GM18520 (cell line): ENCODE data around the gene PLOD2.
"Not testable (repeated sequence)": the region's sequence is repeated elsewhere in the genome, so short reads cannot be mapped to it uniquely, and the experiment has no call there.

Source experiments
- ATAC-seq: cut with Tn5 transposase; IDR thresholded peaks from one replicate; pipeline ENCODE4 v1.9.1; 2021; ENCODE audit not compliant: unreplicated experiment

Gene PLOD2

DNA sequence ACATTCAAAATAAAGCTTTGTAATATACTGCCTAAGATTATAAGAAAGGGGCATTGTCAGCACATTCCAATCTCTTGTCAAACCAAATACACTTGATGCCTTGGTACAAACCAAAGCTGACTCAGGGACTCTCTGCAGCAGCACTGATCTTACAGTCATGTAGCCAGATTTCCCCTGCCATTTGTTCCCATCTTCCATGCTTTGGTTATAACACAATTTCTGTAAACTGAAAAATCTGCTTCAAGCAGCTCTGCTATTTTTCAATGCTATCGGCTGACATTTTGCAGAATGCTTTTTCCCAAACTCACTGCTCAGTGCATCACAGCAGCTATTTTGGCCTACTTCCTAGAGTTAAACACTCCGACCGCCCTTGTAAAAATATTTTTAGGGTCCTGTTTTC, 18.2 kb downstream of the PLOD2 start:
- ATAC-seq = no peak

DNA sequence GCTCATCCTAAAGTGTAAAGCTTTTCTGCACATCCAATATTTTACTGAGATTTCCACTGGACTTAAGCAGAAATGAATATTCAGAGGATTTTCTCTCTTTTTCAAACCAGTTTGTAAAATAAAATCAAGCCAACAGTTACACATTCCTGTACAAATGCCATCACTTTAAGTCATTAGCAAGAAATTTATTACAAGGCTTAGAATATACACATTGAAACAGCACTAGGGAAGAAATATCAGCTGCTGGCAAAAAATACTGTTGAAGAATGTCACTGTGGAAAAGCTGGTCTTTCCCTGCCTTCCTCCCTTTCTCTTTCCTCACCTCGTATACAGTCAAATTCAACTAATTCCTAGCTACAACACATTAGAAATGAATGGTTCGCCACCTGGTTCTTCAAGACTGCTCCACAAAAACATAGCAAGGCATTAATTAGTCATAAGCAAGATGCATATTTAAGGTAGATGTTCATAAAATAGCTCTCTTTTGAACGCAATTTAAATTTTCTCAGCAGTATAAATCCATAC, 21.3 kb downstream of the PLOD2 start:
- no peak for ATAC-seq

DNA sequence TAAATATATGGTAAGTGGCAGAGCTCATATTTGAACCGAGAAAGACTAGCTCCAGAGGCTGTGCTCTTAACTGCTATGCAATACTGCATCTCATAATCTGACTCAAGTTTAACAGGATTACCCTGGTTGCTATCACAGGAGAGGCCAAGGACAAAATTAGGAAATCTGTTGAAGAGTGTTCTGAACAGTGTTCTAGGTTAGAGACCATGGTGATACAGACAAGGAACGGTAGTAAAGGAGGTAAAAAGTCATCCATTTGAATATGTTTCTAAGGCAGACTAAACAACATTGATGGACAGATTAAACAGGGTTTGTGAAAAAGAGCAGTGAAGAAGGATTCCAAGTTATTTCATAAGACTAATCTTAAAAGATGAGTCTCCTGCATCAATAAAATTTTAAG, 22.1 kb downstream of the PLOD2 start:
- no peak for ATAC-seq

DNA sequence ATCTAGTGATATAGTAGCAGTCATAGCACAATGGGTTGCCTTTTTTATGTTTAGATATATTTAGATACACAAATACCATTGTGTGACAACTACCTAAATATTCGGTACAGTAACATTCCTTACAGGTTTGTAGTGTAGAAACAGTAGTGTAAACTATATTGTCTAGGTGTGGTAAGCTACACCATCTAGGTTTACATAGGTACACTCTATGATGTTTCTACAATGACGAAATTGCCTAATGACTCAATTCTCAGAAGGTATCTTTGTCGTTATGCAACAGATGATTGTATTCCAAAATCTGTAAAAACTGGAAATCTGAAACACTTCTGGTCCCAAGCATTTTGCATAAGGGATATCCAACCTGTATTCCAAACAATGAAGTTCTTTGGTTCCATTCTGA, 24.3 kb downstream of the PLOD2 start:
- ATAC-seq = no peak

DNA sequence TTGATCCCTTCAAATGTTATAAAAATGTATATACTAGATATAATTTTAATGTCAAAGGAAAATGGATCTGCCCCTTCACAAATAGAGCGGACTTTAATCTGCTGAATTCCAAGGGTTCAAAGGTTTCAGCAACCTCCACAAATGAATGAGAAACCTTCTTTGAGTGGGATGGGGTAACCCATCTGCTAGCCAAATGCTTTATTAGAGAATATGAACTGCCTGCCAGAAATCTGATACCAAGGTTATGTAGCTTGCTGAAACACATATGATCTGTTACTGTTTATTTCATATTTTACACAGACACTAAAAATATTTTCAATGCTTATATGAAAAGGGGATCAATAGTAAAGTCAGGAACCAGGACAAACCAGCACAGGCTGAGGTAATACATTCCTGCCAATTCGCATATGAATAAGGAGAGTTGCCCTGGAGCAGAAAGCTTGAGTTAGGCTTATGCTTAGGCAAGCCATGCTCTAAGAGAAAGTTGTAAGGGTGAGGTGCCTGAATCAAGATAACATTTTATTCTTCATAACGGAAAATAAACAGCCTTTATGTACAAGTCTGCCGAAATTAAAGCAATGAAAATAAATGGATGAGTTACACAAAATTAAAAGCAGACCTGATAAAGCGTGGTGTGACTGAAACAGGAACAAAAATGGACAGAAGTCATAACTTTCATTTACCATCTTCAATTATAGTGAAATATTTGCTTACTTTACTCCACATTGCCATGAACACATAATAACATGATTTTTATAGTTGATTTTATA, 26.5 kb downstream of the PLOD2 start:
- ATAC-seq = no peak

DNA sequence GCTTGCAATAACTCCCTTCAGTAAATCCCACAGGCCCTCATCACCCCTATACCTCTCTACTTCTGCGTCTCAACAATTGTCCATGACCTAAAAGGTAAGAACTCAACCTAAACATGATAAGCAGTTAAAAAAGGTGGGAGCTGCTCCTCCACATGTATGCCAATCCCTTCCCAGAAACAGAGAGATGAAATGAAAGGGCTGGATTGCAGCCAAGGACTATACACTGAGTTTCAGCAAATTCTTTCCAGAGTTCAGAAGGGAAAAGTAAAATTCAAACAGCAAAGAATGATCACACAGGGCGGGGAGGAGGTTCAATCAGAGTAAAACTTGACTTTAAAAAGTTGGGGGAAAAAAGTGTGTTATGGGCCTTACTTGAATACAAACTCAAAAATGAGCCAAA, 27.5 kb downstream of the PLOD2 start:
- no peak for ATAC-seq

DNA sequence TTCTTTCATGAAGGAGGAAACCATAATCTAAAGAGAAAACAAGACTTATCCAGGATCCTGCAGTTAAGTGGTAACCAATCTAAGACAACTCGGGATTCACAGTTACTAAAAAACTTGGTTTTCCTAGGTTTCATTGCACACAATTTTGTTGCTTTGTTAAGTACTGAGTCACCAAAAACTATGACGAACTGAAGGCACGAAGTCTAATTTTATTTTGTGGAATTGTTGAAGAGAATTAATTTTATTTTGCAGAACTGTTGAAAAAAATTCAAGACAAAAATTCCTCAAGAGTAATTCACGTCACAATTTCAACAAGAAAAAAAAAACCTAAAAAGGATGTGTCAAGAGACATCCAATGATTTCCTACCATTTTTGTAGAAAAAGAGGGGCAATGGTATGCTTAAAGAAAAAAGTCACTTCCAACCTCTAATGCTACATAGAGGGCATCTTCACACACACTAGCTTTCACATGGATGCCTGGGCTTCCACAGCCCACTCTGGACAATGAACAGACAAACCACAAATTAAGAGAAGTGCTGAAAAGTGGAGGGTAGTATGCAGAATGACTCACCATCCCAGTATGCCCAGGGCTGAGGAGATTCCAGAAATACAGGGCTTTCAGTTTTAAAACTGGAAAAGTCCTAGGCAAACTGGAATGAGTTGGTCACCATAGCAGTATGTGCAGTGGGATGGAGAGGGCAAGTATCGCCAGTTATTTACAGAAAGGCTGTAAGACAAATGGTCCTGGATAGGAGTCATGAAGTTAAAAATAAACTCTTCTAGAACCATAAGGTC, 29.2 kb downstream of the PLOD2 start:
- no peak for ATAC-seq

DNA sequence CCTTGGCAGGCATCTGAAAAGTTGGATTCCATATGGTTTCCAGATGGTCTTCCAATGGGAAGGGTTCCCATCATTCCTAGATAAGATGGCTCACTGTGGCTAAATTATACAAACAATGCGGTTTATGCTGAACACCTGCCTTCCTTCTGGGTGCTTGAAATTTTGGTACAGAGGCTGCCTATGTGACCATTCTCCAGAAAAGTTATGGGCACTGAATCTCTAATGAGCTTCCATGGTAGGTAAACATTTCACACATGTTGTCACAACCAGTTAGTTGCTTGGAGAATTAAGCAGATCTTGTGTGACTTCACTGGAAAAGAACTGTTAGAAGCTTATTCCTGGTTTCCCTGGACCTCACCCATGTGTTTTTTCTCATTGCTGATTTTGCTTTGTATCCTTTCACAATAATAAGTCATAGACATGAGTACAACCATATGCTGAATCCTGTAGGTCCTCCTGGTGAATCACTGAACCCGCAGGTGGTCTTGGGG, 30.1 kb downstream of the PLOD2 start:
- no peak for ATAC-seq

DNA sequence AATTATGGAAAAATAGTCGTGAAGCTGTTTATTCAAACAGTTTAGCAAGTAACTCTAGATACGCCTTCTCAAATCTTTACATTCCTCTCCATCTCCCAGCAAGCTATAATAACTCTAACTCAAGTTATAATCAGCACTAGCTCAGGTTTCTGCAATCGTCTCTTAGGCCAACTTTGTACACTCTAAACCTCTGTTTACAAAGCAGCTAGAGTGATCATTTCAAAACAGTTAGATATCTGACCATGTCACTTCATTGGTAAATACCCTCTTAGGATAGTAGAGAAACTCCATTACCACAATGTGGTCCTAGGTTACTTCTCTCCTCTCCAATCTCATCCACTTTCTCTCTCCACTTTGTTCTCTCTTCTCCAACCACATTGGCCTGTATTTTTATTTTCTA, 31.2 kb downstream of the PLOD2 start:
- no peak for ATAC-seq

DNA sequence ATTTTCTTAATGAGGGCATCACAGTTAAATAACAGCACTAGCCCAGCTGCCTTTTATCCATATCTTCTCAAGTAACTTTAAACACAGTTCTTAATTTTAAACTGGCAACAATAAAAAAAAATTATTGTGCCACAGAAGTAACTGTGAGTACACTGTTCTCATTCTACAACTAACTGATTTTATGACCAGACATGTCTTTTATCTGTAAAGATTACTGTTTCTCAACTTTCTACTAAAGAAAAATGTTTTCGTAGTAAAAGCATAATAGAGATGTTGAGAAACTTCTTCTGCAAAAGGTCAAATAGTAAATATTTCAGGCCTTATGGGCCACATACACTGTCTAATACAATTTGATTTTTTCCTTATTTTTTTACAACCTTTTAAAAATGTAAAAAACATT, 32.0 kb downstream of the PLOD2 start:
- ATAC-seq = no peak

DNA sequence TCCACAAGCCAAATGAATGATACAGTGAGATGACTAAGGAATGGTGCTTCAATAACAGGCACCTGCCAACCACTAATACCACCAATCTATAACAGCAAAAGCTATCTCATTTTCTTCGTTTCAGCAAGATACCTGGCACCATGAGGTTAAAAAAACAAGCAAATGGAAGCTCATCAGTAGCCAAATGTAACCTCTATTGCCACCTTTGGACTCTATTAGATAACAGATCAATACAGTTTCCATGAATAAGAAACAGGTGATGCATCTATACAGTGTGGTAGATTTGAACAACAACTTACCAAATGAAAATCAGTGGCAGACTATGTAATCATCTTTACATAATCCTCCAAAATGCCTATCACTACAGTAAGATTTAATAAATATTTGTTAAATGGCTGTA, 32.8 kb downstream of the PLOD2 start:
- ATAC-seq = no peak

DNA sequence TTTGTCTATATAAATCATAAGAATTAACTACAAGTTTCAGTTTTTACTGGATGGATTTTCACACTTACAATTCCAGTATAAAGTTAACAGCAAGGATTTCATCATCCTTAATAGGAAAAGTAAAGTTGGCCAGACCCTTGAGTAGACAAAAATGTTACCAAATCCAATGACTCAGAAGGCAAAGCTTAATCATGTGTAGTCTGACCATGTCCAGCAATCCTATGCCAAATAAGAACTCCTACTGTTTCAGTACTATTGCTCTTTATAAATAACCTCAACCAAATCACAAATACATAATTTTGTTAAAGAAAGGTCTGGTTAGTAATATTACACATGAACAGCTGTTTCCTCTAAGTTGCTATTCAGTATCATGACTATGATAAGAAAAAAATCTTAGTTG, 35.0 kb downstream of the PLOD2 start:
- ATAC-seq = no peak

DNA sequence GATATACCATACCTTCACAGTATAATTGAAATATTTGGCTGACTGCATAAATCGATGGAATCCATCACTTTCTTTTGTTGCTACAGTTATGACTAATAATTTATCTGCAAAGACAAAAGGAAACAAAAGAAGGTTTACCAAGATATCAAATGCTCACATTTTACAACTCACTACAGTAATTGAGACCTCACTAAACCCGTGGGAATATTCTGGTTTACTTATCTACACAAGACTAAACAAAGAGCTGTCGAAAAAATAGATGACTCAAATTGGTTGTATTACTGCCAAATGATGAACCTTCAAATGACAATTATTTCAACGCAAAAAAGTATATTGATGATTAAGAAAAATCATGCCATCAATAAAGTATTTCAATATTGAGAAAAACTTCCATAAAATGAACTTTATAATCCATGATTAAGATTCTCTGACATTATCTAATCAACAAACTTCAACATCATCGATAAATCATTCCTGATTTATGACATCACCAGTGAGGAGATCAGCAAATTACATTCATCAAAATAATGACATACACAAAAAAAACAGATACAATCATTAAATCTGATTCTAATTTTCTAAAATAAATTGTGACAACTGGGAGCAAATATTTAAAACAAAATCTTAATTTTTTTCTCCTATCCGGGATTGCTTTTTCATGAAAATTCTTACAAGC, 36.7 kb downstream of the PLOD2 start:
- ATAC-seq = no peak

DNA sequence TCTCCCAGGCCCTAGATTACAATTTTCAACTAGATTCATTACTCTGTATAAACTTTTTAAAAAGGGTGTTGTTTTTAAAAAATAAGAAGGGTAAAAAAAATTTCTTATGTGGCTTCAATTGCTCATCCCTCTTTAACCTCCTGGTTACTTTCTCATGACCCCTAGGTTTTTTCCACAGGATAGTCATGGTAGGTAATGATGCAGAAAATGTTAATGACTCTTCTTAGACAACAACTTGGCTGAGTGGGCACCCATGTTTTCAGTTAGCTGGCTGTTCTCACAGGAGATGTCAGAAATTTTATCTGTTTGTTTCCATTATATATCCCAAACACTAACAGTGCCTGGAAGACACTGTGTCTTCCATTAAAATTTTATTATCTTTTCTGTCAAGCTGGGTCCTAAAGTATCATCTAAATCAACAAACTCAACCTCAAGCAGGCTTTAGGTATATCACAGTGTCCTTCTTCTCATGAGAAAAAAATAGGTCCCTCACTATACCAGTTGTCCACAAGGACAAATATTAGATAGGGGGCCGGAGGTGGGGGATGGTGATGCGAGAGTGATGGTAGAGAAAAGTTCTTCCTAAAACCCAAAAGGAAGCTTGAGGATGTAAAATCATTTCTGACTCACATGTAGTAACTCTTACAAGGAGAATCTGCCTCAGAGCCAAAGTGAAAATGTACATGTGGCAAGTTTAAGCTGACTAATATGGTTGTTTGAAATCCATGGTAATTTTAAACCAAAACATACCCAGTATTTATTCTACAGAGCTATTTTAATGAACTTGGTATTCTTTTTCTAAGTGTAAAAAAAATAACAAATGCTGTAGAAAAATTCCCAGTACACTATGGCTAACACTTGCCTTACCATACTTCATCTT, 43.3 kb downstream of the PLOD2 start:
- ATAC-seq = no peak

DNA sequence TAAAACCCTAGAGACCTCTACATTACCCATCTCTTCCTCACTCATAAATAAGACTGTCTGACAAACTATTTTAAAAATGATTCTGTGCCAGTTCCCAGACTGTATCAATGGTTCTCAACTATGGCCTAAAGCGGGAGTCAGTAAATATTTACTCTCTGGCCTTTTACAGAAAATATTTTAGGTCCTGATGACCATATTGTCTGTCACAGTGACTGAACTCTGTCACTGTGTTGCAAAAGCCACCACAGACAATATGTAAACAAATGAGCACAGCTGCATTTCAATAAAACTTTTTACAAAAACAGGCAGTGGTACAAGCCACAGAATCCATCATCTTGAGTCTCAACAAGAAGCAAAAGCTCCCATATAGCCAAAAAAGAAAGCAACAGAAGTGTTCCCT, 45.4 kb downstream of the PLOD2 start:
- ATAC-seq = no peak

DNA sequence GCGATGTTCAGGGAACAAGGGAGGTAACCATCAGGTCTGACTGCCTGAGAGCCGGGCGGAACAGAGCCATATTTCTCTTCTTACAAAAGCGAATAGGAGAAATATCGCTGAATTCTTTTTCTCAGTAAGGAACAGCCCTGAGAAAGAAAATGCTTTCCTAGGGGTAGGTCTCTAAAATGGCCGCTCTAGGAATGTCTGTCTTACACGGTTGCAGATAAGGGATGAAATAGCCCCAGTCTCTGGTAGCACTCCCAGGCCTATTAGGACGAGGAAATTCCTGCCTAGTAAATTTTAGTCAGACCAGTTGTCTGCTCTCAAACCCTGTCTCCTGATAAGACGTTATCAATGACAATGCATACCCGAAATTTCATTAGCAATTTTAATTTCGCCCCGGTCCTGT, 47.2 kb downstream of the PLOD2 start:
- not testable (repeated sequence) for ATAC-seq

DNA sequence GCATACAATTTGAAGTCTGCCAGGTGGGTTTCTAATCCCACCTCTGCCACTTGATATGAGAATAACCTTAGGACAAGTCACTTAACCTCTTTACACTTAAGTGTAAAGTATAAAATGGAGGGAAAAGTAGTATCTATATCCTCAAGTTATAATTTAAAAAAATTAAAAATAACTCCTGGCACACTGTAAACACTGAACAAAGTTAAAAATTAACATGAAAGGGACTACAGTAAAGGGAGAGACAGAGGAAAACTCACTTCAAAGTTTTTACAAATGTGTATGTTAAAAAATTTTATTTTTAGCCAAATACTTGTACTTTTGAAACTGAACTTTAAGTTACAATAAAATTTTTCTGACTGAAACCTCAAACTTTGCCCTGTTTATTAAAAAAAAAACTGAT, 49.6 kb downstream of the PLOD2 start:
- ATAC-seq = no peak

DNA sequence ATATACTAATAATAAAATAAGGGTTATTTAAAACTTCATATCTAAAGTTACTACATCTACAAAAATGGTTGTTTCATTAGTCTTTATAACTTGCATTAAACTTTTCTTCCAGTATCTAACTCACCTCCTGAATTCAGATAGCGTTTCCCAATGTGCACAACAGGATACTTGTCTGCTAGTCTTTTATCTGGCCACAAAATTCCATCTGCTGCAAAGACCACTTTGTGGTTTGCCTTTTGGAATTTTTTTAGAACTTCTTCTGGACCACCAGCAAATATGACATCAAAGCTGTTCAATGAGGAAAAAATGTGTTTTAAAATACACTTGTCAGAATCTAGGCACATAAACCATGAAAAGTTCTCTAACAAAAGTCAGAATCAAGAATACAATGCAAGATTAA, 50.8 kb downstream of the PLOD2 start:
- no peak for ATAC-seq

DNA sequence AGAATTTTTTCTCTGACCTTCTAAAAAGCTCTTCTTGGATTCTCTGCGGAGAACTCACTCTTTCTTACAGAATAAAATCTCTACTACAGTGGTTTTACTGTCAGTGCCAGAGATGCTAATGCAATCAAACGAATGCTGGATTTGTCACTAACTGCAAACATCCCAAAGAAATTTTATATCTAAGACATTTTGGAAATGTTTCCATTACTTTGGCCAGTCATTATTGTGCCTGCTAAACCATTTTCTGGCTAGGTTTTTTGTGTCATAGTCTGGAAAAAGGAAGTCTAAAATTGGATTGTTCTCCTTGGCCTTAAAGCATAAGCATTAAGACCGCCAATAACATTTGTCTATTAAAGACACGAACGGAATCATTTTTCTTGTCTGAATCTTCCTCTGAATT, 54.0 kb downstream of the PLOD2 start:
- no peak for ATAC-seq

DNA sequence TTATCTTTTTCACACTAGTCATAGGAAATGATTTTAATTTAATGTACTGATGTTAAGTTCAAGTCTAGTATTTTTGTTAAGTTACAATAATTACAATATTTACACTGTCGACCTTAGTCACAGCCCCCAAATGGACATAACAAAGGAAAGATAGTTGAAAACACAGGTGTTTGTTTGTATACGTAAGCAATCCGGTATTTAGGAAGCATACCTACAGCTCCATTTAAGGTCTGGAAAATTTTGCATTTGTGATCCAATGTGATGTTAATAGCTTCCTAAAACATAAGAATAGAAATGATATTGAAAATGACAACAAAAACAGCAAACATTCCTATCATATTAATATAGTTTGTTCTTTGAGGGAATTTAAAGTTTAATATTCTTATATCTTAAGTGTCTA, 56.9 kb downstream of the PLOD2 start:
- no peak for ATAC-seq

DNA sequence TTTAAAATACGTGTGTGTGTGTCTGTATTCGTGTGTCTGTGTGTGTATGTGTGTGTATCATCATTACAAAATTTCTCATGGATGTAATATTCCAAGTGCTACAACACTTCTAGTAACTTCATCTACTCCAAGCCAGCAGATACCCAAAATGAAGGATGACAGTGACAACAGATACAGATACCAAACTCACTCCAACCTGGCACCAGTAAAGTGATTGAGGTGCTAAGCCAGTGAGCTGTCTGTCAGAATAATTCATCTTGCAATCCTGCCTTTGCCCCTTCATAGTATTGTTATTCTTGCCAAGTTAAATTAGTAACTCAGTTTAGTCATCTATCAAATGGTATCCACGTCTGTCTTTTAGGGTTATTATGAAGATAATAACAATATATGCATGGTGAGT, 58.1 kb downstream of the PLOD2 start:
- no peak for ATAC-seq
